ENCODE data around the gene ZBED1. TPM values are rescaled to one million over a fixed set of nuclear protein-coding genes. Genes with fewer than 3 reads are reported as not detected.

ZBED1 gene
- total and polyA plus RNA-seq, 4 donors, result 15.9 to 49.0 (median 26.9) TPM

DNA sequence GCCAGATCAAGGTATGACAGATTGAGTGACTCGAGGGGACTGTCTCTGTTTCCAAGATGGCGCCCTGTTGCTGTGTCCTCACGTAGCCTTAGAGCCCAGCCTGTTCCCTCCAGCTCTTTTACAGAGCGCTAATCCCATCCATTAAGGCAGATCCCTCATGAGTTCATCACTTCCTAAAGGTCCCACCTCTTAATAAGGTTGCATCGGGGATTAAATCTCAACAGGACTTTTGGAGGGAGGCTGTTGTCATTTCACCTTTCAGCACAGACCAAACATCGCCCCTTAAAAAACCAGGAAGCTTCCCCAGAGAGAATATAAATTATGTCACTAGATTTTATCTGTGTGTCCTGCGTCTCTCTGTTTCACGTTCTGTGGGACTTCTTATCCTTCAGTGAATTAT, 32.6 kb upstream of the ZBED1 start:
- Histone ChIP-seq H3K9ac (ENCODE audit: low read depth in 1 of 2, low read length in 2 of 2) (no peak overlapping the region), H3K27ac (ENCODE audit: low read depth in 1 of 2, low read length in 2 of 2) (no peak overlapping the region), H3K9me3 (ENCODE audit: control insufficient read depth in 4 of 4, low read length in 3 of 4) (no peaks in the 10 kb centered on the region), H3K36me3 (ENCODE audit: control insufficient read depth in 4 of 4, insufficient read depth in 3 of 4, low read depth in 1 of 4, low read length in 3 of 4) (no peaks in the 10 kb centered on the region), H3K4me3 (ENCODE audit: low read depth in 1 of 3, low read length in 3 of 3) (no peak overlapping the region), H3K4me1 (ENCODE audit: control insufficient read depth in 4 of 4, insufficient read depth in 4 of 4, low read length in 3 of 4) (no peaks in the 10 kb centered on the region), H3K27me3 (ENCODE audit: control insufficient read depth in 4 of 4, insufficient read depth in 4 of 4, low read length in 3 of 4) (no peaks in the 10 kb centered on the region)
- TF ChIP-seq FOXA2 (IDR thresholded peaks at IDR 0.05) (no peak), JUND (IDR thresholded peaks at IDR 0.05) (no peak), HNF4A (conservative IDR thresholded peaks at IDR 0.05) (no peak), GABPA (IDR thresholded peaks at IDR 0.05 in 1 of 2, conservative IDR thresholded peaks at IDR 0.05 in 1 of 2) (no peak), HNF4G (IDR thresholded peaks at IDR 0.05) (no peak), SP1 (IDR thresholded peaks at IDR 0.05) (no peak), RAD21 (IDR thresholded peaks at IDR 0.05) (no peak), FOXA1 (IDR thresholded peaks at IDR 0.05) (no peak), NR2F2 (IDR thresholded peaks at IDR 0.05) (no peak)
- TF ChIP-seq, protein P1, sequence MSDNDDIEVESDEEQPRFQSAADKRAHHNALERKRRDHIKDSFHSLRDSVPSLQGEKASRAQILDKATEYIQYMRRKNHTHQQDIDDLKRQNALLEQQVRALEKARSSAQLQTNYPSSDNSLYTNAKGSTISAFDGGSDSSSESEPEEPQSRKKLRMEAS (IDR thresholded peaks at IDR 0.05), result no peak
- TF ChIP-seq, protein P2, sequence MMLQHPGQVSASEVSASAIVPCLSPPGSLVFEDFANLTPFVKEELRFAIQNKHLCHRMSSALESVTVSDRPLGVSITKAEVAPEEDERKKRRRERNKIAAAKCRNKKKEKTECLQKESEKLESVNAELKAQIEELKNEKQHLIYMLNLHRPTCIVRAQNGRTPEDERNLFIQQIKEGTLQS (IDR thresholded peaks at IDR 0.05), result no peak
- TF ChIP-seq, protein P3, sequence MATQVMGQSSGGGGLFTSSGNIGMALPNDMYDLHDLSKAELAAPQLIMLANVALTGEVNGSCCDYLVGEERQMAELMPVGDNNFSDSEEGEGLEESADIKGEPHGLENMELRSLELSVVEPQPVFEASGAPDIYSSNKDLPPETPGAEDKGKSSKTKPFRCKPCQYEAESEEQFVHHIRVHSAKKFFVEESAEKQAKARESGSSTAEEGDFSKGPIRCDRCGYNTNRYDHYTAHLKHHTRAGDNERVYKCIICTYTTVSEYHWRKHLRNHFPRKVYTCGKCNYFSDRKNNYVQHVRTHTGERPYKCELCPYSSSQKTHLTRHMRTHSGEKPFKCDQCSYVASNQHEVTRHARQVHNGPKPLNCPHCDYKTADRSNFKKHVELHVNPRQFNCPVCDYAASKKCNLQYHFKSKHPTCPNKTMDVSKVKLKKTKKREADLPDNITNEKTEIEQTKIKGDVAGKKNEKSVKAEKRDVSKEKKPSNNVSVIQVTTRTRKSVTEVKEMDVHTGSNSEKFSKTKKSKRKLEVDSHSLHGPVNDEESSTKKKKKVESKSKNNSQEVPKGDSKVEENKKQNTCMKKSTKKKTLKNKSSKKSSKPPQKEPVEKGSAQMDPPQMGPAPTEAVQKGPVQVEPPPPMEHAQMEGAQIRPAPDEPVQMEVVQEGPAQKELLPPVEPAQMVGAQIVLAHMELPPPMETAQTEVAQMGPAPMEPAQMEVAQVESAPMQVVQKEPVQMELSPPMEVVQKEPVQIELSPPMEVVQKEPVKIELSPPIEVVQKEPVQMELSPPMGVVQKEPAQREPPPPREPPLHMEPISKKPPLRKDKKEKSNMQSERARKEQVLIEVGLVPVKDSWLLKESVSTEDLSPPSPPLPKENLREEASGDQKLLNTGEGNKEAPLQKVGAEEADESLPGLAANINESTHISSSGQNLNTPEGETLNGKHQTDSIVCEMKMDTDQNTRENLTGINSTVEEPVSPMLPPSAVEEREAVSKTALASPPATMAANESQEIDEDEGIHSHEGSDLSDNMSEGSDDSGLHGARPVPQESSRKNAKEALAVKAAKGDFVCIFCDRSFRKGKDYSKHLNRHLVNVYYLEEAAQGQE (IDR thresholded peaks at IDR 0.05), result no peak
- WGBS, result 80% methylated on average over 8 of the region's 8 CpGs
- no peak for DNase-seq (ENCODE audit: low spot score)

DNA sequence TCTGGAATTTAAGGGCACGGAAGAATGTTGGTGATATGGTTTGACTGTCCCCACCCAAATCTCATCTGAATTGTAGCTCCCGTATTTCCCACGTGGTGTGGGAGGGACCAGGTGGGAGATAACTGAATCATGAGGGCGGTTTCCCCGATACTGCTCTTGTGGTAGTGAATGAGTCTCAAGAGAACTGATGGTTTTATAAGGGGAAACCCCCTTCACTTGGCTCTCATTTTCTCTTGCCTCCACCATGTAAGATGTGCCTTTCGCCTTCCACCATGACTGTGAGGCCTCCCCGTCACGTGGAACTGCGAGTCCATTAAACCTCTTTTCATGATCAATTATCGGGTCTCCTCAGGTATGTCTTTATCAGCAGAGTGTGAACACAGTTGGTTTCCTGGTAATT, 25.6 kb upstream of the ZBED1 start:
- no peak for DNase-seq (ENCODE audit: low spot score)
- Histone ChIP-seq H3K27ac (ENCODE audit: low read depth in 1 of 2, low read length in 2 of 2) (no peak overlapping the region), H3K9me3 (ENCODE audit: control insufficient read depth in 4 of 4, low read length in 3 of 4) (no peaks in the 10 kb centered on the region), H3K4me1 (ENCODE audit: control insufficient read depth in 4 of 4, insufficient read depth in 4 of 4, low read length in 3 of 4) (no peaks in the 10 kb centered on the region), H3K27me3 (ENCODE audit: control insufficient read depth in 4 of 4, insufficient read depth in 4 of 4, low read length in 3 of 4) (no peaks in the 10 kb centered on the region), H3K4me3 (ENCODE audit: low read depth in 1 of 3, low read length in 3 of 3) (no peak overlapping the region), H3K36me3 (ENCODE audit: control insufficient read depth in 4 of 4, insufficient read depth in 3 of 4, low read depth in 1 of 4, low read length in 3 of 4) (no peaks in the 10 kb centered on the region), H3K9ac (ENCODE audit: low read depth in 1 of 2, low read length in 2 of 2) (no peak overlapping the region)
- TF ChIP-seq, protein P4, sequence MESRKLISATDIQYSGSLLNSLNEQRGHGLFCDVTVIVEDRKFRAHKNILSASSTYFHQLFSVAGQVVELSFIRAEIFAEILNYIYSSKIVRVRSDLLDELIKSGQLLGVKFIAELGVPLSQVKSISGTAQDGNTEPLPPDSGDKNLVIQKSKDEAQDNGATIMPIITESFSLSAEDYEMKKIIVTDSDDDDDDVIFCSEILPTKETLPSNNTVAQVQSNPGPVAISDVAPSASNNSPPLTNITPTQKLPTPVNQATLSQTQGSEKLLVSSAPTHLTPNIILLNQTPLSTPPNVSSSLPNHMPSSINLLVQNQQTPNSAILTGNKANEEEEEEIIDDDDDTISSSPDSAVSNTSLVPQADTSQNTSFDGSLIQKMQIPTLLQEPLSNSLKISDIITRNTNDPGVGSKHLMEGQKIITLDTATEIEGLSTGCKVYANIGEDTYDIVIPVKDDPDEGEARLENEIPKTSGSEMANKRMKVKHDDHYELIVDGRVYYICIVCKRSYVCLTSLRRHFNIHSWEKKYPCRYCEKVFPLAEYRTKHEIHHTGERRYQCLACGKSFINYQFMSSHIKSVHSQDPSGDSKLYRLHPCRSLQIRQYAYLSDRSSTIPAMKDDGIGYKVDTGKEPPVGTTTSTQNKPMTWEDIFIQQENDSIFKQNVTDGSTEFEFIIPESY (IDR thresholded peaks at IDR 0.05), result no peak
- no peak for TF ChIP-seq GABPA (IDR thresholded peaks at IDR 0.05 in 1 of 2, conservative IDR thresholded peaks at IDR 0.05 in 1 of 2)
- TF ChIP-seq RAD21 (IDR thresholded peaks at IDR 0.05), result no peak
- TF ChIP-seq, protein P1 (IDR thresholded peaks at IDR 0.05), result no peak
- TF ChIP-seq EGR1 (IDR thresholded peaks at IDR 0.05; ENCODE audit: low read depth in 2 of 2), result no peak
- no peak for TF ChIP-seq FOXA1 (IDR thresholded peaks at IDR 0.05)
- TF ChIP-seq SP1 (IDR thresholded peaks at IDR 0.05), result no peak
- TF ChIP-seq HNF4G (IDR thresholded peaks at IDR 0.05), result no peak
- no peak for TF ChIP-seq JUND (IDR thresholded peaks at IDR 0.05)
- TF ChIP-seq NR2F2 (IDR thresholded peaks at IDR 0.05), result no peak
- TF ChIP-seq FOXA2 (IDR thresholded peaks at IDR 0.05), result no peak
- TF ChIP-seq, protein P3 (IDR thresholded peaks at IDR 0.05), result no peak
- TF ChIP-seq, protein P2 (IDR thresholded peaks at IDR 0.05), result no peak
- TF ChIP-seq, protein P5, sequence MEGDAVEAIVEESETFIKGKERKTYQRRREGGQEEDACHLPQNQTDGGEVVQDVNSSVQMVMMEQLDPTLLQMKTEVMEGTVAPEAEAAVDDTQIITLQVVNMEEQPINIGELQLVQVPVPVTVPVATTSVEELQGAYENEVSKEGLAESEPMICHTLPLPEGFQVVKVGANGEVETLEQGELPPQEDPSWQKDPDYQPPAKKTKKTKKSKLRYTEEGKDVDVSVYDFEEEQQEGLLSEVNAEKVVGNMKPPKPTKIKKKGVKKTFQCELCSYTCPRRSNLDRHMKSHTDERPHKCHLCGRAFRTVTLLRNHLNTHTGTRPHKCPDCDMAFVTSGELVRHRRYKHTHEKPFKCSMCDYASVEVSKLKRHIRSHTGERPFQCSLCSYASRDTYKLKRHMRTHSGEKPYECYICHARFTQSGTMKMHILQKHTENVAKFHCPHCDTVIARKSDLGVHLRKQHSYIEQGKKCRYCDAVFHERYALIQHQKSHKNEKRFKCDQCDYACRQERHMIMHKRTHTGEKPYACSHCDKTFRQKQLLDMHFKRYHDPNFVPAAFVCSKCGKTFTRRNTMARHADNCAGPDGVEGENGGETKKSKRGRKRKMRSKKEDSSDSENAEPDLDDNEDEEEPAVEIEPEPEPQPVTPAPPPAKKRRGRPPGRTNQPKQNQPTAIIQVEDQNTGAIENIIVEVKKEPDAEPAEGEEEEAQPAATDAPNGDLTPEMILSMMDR (IDR thresholded peaks at IDR 0.05; ENCODE audit: low read depth, low read length, missing input control), result no peak
- no peak for TF ChIP-seq TAF1 (conservative IDR thresholded peaks at IDR 0.05)
- TF ChIP-seq RXRA (IDR thresholded peaks at IDR 0.05), result no peak
- no peak for TF ChIP-seq YY1 (IDR thresholded peaks at IDR 0.05)
- no peak for TF ChIP-seq HNF4A (conservative IDR thresholded peaks at IDR 0.05)
- 88% methylated on average over 10 of the region's 10 CpGs for WGBS
